Transverse colon (tissue), 4 donors: ENCODE measurements around the gene PTPRN2. TPM values are rescaled to one million over a fixed set of nuclear protein-coding genes. Genes with fewer than 3 reads are reported as not detected.

Experiments
- DNase-seq: peaks from one replicate; pipeline ENCODE4 v3.0.0-alpha.2; 2019
- H3K27ac ChIP-seq, 4 donors: fragments of 200-600 bp; sonication (generic); 2 replicates each; pipeline ENCODE4 v1.5.1; 2016 to 2018; ENCODE audit warnings: inconsistent platforms in 4 of 4
- H3K27me3 ChIP-seq: fragments of 200-600 bp; sonication (generic); 2 replicates; pipeline ENCODE4 v1.5.1; 2017; ENCODE audit warnings: inconsistent platforms
- H3K36me3 ChIP-seq, 4 donors: fragments of 200-600 bp; sonication (generic); 2 replicates each; pipeline ENCODE4 v1.5.1; 2017 to 2019; ENCODE audit warnings: inconsistent platforms in 4 of 4
- H3K4me1 ChIP-seq, 4 donors: fragments of 200-600 bp; sonication (generic); 2 replicates each; pipeline ENCODE4 v1.5.1; 2017 to 2020; ENCODE audit warnings: inconsistent platforms in 4 of 4
- H3K4me3 ChIP-seq, 4 donors: fragments of 200-600 bp; sonication (generic); 1 replicate in 1 of 4; 2 replicates in 3 of 4; pipeline versions ENCODE4 v1.5.1 to v1.6.1; 2017 to 2019; ENCODE audit warnings: inconsistent platforms in 4 of 4
- H3K9me3 ChIP-seq, 2 donors: fragments of 200-600 bp; sonication (generic); 2 replicates each; pipeline ENCODE4 v1.5.1; 2017 to 2019; ENCODE audit warnings: inconsistent platforms in 2 of 2
- CTCF ChIP-seq, 5 experiments: fragments of 200-600 bp in 3 of 5; fragments of 450-650 bp in 2 of 5; sonication (generic) in 3 of 5; IDR thresholded peaks; 1 replicate in 2 of 5; 2 replicates in 3 of 5; pipeline ENCODE4 v1.5.1; 2016 to 2017; ENCODE audit warnings: antibody characterized with exemption in 5 of 5, inconsistent platforms in 3 of 5, mild to moderate bottlenecking in 2 of 5, moderate library complexity in 1 of 5
- EP300 ChIP-seq: sonication (generic); formaldehyde crosslinking; IDR thresholded peaks from one replicate; pipeline ENCODE4 v1.6.1; 2017; ENCODE audit warnings: antibody characterized with exemption, low read depth
- POLR2A ChIP-seq: fragments of 450-650 bp; IDR thresholded peaks from one replicate; pipeline ENCODE4 v1.6.1; 2016; ENCODE audit warnings: antibody characterized with exemption, mild to moderate bottlenecking, moderate library complexity
- POLR2AphosphoS5 ChIP-seq, 3 donors: sonication (generic); formaldehyde crosslinking; IDR thresholded peaks; one replicate each; pipeline ENCODE4 v1.6.1; 2016; ENCODE audit warnings: antibody characterized with exemption in 3 of 3
- WGBS, 2 donors: methylation state at CpG; one replicate each; pipeline ENCODE4 v1.1.5; 2018; ENCODE audit warnings: low coverage in 1 of 2; 5-methylcytosine and 5-hydroxymethylcytosine counted together
- in situ Hi-C, 4 donors: fragments of 200-750 bp; cut with MboI; loops; one replicate each; pipeline versions ENCODE4 v1.15.0 to v1.15.1; 2017; ENCODE audit warnings: low sequenced_read_pairs in 3 of 4, low pct_ligation_motif_present in 1 of 4, low pct_unique_long_range_greater_than_20kb in 1 of 4
- intact Hi-C: fragments of 100-400 bp; cut with DNase I; formaldehyde crosslinking; loops from one replicate; pipeline ENCODE4 v1.15.1; 2023; ENCODE audit warnings: low total_unique reads
- total RNA-seq, 4 donors: library from RNA; depleted of rRNA; stranded (reverse); fragments of >200 nt; gene quantifications; one replicate each; pipeline ENCODE4 v1.1.0, GENCODE V29; 2016

Gene PTPRN2
- total RNA-seq, 4 donors from 2014 or later: 15.4 to 31.1 (median 21.8) TPM

DNA sequence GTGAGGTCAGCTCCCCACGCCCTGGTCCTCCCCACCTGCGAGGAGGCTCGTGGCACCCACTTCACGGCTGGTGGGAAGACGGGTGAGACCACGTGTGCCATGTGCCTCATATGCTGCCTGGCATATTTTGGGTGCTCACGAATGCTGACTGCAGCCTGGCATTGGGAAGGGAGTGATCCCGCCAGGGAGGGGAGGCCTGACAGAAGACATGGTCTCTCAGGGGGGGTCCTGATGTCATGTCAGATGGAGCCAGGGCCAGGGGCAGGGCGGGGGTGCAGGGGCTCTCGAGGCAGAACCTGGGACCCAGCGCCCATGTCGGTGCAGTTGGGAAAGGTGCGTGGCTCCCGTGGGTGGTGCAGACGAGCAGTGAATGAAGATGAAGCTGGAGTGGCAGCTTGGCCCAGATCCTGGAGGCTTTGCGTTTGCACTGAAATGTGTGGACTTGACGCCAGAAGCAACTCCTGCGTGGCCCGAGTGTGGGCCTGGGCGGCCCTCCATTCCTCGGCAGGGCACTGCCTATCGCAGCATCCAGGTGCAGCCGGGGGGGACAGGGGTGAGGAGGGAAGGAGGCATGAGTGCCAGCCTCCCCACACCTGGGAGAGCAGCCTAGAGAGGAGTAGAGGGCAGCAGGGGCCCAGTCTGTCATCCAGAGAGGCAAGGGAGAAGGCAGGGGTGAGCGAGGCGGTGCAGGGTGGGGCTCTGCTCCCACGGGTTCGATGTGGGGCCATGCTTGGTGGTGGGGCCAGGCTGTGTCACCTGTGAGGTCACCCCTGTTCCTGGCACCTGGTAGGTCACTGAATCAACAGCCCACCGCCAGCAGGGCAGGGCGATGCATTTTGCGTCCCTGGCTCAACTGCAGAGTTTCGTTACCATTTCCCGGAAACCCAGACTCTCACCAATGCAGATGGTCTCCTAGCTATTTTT, 865.2 kb downstream of the PTPRN2 start:
- DNase-seq: no peak
- Histone ChIP-seq H3K36me3 (no peaks in the 10 kb centered on the region), H3K4me1 (no peaks in the 10 kb centered on the region), H3K4me3 (no peak overlapping the region), H3K27me3 (no peaks in the 10 kb centered on the region), H3K9me3 (no peaks in the 10 kb centered on the region), H3K27ac (no peak overlapping the region)
- in situ Hi-C loops (no loop called here), intact Hi-C loops (no loop called here)
- WGBS, 2 donors: 91% methylated on average over 30 of the region's 32 CpGs; no CpG with 5 or more reads in 1 of the 2 donors
- no peak for TF ChIP-seq POLR2AphosphoS5 (IDR thresholded peaks at IDR 0.05)

GRCh38 chr7:157721468-157722136, 866.0 kb downstream of the PTPRN2 start:
- TF ChIP-seq CTCF (IDR thresholded peaks at IDR 0.05): no peak
- no peaks in the 10 kb centered on the region for H3K9me3 ChIP-seq
- H3K27ac ChIP-seq: no peak overlapping the region
- no peaks in the 10 kb centered on the region for H3K36me3 ChIP-seq
- no peak for DNase-seq
- whole genome bisulfite sequencing, 2 donors: 85% methylated on average over 25 of the region's 26 CpGs; no CpG with 5 or more reads in 1 of the 2 donors
- no peak overlapping the region for H3K4me3 ChIP-seq
- H3K27me3 ChIP-seq: no peaks in the 10 kb centered on the region
- in situ Hi-C loops: no loop called here
- intact Hi-C loops: no loop called here
- H3K4me1 ChIP-seq: no peaks in the 10 kb centered on the region

DNA sequence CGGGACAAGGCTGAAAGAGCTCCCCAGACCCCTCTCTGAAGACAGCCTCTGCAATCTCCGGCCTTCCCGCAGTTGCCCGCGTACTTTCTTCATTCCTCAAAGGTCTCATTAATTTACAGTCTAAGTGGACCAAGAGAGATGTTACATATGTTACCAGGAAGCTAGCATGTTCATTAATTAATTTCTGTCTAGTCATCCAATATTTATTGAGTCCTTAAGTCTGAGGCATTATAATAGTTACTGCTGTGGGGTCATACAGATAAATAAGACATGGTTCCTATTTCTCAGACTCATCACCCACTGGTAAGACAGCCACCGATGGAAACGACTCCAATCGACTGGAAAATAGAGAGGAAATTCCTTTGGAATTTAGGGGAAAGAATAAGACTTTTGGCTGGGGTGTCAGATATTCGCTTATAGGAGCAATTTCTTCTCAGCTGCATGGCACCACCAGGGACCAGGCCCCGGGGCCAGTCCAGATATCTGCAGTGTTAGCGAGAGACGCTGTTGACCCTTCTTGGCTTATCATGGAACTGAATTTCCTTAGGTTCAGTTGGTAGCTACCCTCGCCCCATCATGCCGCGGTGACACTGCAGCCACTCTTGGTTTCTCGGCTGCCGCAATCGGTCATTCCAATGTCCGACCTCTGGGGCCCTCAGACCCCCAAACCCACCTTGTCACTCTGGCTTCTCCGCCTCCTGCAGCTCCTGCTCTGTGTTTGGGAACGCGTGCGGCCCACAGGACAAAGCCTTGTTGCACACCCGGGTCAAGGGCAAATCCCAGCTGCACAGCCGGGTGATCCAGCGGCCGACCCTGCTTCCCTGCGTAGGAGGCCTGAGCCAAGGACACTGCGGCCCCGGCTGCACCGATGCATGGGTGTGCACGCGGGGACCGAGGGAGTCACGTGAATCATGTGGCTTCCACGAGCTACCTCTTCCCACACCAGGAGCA, 867.6 kb downstream of the PTPRN2 start:
- intact Hi-C loops: no loop called here
- Histone ChIP-seq H3K4me1 (no peaks in the 10 kb centered on the region), H3K27ac (no peak overlapping the region), H3K36me3 (no peaks in the 10 kb centered on the region), H3K4me3 (no peak overlapping the region), H3K27me3 (no peaks in the 10 kb centered on the region), H3K9me3 (no peaks in the 10 kb centered on the region)
- in situ Hi-C loops: no loop called here
- 86 to 88% methylated on average over 10 to 36 of the region's 36 CpGs for WGBS, 2 donors
- TF ChIP-seq POLR2AphosphoS5 (IDR thresholded peaks at IDR 0.05) (no peak), CTCF (IDR thresholded peaks at IDR 0.05) (no peak), EP300 (no peak), POLR2A (no peak)
- DNase-seq: no peak

GRCh38 chr7:157719008-157719682, 868.5 kb downstream of the PTPRN2 start:
- Histone ChIP-seq H3K4me1 (no peaks in the 10 kb centered on the region), H3K27me3 (no peaks in the 10 kb centered on the region), H3K9me3 (no peaks in the 10 kb centered on the region), H3K36me3 (no peaks in the 10 kb centered on the region), H3K4me3 (no peak overlapping the region), H3K27ac (no peak overlapping the region)
- no peak for DNase-seq
- 70 to 88% methylated on average over 2 to 21 of the region's 21 CpGs for WGBS, 2 donors
- intact Hi-C loops: no loop called here
- no peak for TF ChIP-seq POLR2A
- no peak for TF ChIP-seq CTCF (IDR thresholded peaks at IDR 0.05)
- no peak for TF ChIP-seq EP300
- TF ChIP-seq POLR2AphosphoS5 (IDR thresholded peaks at IDR 0.05): no peak
- in situ Hi-C loops: no loop called here
